NCI-H82 (cell line): ENCODE results near the gene PCDHB3.
"Not testable (repeated sequence)": the region's sequence is repeated elsewhere in the genome, so short reads cannot be mapped to it uniquely, and the experiment has no call there.

Experiments
- DNase-seq: peaks from one replicate; lab custom pipeline; 2025; lab: John Stamatoyannopoulos, UW

PCDHB3 gene

GRCh38 chr5:141100243-141100805, at the start of gene PCDHB3:
Gene PCDHB3 (plus strand): TSS chr5:141100473. CDS start chr5:141100650, 177 bp downstream.
- peak; percentile 70 for DNase-seq

- DNase-seq: peak; percentile 21
Measured at GRCh38 chr5:141050622-141051520, 49.4 kb upstream of the PCDHB3 start, which contains the start of gene PCDHB1. Gene PCDHB1 (plus strand): TSS chr5:141051374. CDS start chr5:141051471, 97 bp downstream.

GRCh38 chr5:141051521-141051866, 48.8 kb upstream of the PCDHB3 start:
- DNase-seq: no peak

GRCh38 chr5:141077826-141078225, 22.4 kb upstream of the PCDHB3 start:
- DNase-seq: no peak

GRCh38 chr5:141082228-141082627, 18.0 kb upstream of the PCDHB3 start:
- DNase-seq: no peak

GRCh38 chr5:141084487-141084989, 15.7 kb upstream of the PCDHB3 start:
- DNase-seq: peak; percentile 70

- DNase-seq: peak; percentile 64
Measured at GRCh38 chr5:141094481-141095262, 5.6 kb upstream of the PCDHB3 start, which contains the start of gene PCDHB2. Gene PCDHB2 (plus strand): TSS chr5:141094615. CDS start chr5:141094791, 176 bp downstream.

- no peak for DNase-seq
Measured at GRCh38 chr5:141095263-141095641, 5.0 kb upstream of the PCDHB3 start.

- DNase-seq: not testable (repeated sequence)
Measured at GRCh38 chr5:141096181-141096580, 4.1 kb upstream of the PCDHB3 start.

- not testable (repeated sequence) for DNase-seq
Measured at GRCh38 chr5:141096586-141096985, 3.7 kb upstream of the PCDHB3 start.

- DNase-seq: no peak
Measured at GRCh38 chr5:141101059-141101458, 786 bp downstream of the PCDHB3 start.

GRCh38 chr5:141102070-141102469, 1.8 kb downstream of the PCDHB3 start:
- DNase-seq: not testable (repeated sequence)

- not testable (repeated sequence) for DNase-seq
Measured at GRCh38 chr5:141102471-141102870, 2.2 kb downstream of the PCDHB3 start.

- no peak for DNase-seq
Measured at GRCh38 chr5:141105350-141105749, 5.1 kb downstream of the PCDHB3 start.

- no peak for DNase-seq
Measured at GRCh38 chr5:141119250-141119649, 19.0 kb downstream of the PCDHB3 start.

GRCh38 chr5:141121563-141121962, 21.3 kb downstream of the PCDHB3 start, which contains the start of gene PCDHB4:
Gene PCDHB4 (plus strand): TSS chr5:141121818. CDS start chr5:141121999, 181 bp downstream.
- DNase-seq: peak; percentile 76

GRCh38 chr5:141121985-141122384, 21.7 kb downstream of the PCDHB3 start:
- peak; percentile 30 for DNase-seq

GRCh38 chr5:141123396-141124135, 23.3 kb downstream of the PCDHB3 start:
- not testable (repeated sequence) for DNase-seq

GRCh38 chr5:141127305-141127704, 27.0 kb downstream of the PCDHB3 start:
- no peak for DNase-seq

GRCh38 chr5:141135030-141135717, 34.9 kb downstream of the PCDHB3 start, which contains the start of gene PCDHB5:
Gene PCDHB5 (plus strand): TSS chr5:141135206. CDS start chr5:141135435, 229 bp downstream.
- DNase-seq: peak; percentile 60
